Heart right ventricle (tissue), 16 donors: ENCODE data around the gene RAB11FIP3. TPM values are rescaled to one million over a fixed set of nuclear protein-coding genes. Genes with fewer than 3 reads are reported as not detected.

Experiments used
- ATAC-seq, 8 donors: fragments of 200-7000 bp; cut with Tn5 transposase; one replicate each; pipeline ENCODE4 v1.9.1; 2020; ENCODE audit warnings: mild to moderate bottlenecking in 8 of 8, moderate library complexity in 8 of 8, moderate number of reproducible peaks in 1 of 8
- DNase-seq, 2 donors: peaks; one replicate each; pipeline ENCODE4 v3.0.0-alpha.2; 2020
- H3K27ac ChIP-seq, 10 donors: fragments of 200-600 bp; sonication (generic) in 2 of 10; one replicate each; pipeline versions ENCODE4 v1.5.0 to v1.8.0; 2020 to 2022; ENCODE audit warnings: mild to moderate bottlenecking in 3 of 10
- H3K27me3 ChIP-seq, 7 donors: fragments of 200-600 bp; one replicate each; pipeline ENCODE4 v1.8.0; 2021 to 2022; ENCODE audit warnings: mild to moderate bottlenecking in 2 of 7
- H3K36me3 ChIP-seq, 9 donors: fragments of 200-600 bp; sonication (generic) in 1 of 9; one replicate each; pipeline versions ENCODE4 v1.5.0 to v1.8.0; 2020 to 2022; ENCODE audit warnings: mild to moderate bottlenecking in 2 of 9
- H3K4me1 ChIP-seq, 9 donors: fragments of 200-600 bp; sonication (generic) in 1 of 9; one replicate each; pipeline versions ENCODE4 v1.5.0 to v1.8.0; 2020 to 2022; ENCODE audit warnings: mild to moderate bottlenecking in 4 of 9
- H3K4me3 ChIP-seq, 10 donors: fragments of 200-600 bp; sonication (generic) in 2 of 10; one replicate each; pipeline versions ENCODE4 v1.5.0 to v1.8.0; 2020 to 2022; ENCODE audit warnings: mild to moderate bottlenecking in 7 of 10, moderate library complexity in 2 of 10
- H3K9me3 ChIP-seq, 11 donors: fragments of 200-600 bp in 10 of 11; sonication (generic) in 2 of 11; one replicate each; pipeline versions ENCODE4 v1.5.0 to v1.8.0; 2013 to 2022; ENCODE audit warnings: mild to moderate bottlenecking in 2 of 11, control low read depth in 1 of 11, moderate library complexity in 1 of 11
- CTCF ChIP-seq, 9 donors: fragments of 200-600 bp; sonication (generic) in 2 of 9; IDR thresholded peaks; one replicate each; pipeline versions ENCODE4 v1.5.0 to v1.8.0; 2021 to 2022; ENCODE audit warnings: antibody characterized with exemption in 9 of 9, mild to moderate bottlenecking in 5 of 9, moderate library complexity in 1 of 9
- WGBS, 2 donors: extraction: QIAGEN DNeasy Blood & Tissue Kit; methylation state at CpG; one replicate each; pipeline ENCODE4 v1.1.7; 2013; ENCODE audit warnings: inconsistent platforms in 1 of 2; 5-methylcytosine and 5-hydroxymethylcytosine counted together
- intact Hi-C, 10 donors: fragments of 100-400 bp; cut with DNase I; formaldehyde crosslinking; loops; one replicate each; pipeline versions ENCODE4 v1.11.1 to v1.14.2; 2022
- polyA plus RNA-seq, 2 donors: library from polyadenylated mRNA; stranded (reverse); fragments of 200-250 nt; gene quantifications; one replicate each; pipeline ENCODE4 v1.2.3, GENCODE V29; 2013
- total RNA-seq, 10 donors: library from RNA; stranded (reverse); fragmentation: NEBNext Ultra II Directional in 3 of 10; extraction: Animal tissue kit (Norgen Biotek cat#: 25700) in 3 of 10; gene quantifications; one replicate each; pipeline versions ENCODE4 v1.2.1 to v1.2.4, GENCODE V29; 2021 to 2023
- donor health status: Arrhythmogenic right ventricular cardiomyopathy.
- donor health status: ischemic (EF 13 %, LVEDD 7.1; RV severe dilation, severe dysfunction).
- donor health status: healthy with polysubstance abuse.
- donor health status: DM: no; HTN: yes; CAD: no.
- donor health status: DM: no; HTN: no; CAD: no.
- donor health status: ischemic (EF 25% LVEDD 6.9; RV normal size, moderate dysfunction).
- donor health status: ischemic (EF 25% LVEDD 5.7; RV mildly dilated, moderate dysfunction).
- donor health status: healthy.
- donor health status: DM: yes; HTN: yes; CAD: no.
- donor health status: Ischemic cardiomyopathy.
- donor health status: ischemic (EF 35%, LVEDD 5.7; RV mildly dilated, moderate dysfunction).
- donor health status: nonischemic (EF 11% LVEDD 7.7; RV severe dilation, severe dysfunction).
- donor health status: DM: yes; HTN: yes; CAD: no.
- donor health status: PGD.
- donor health status: ischemic (EF 29% LVEDD 5.4; RV normal size, mild dysfunction).
- donor health status: nonischemic (EF 23%, LVEDD 6.1; RV moderate dilation, normal function).

RAB11FIP3 gene
- total and polyA plus RNA-seq, 12 donors: 16.6 to 40.3 (median 29.1) TPM

- no peak for ATAC-seq
- no peak for TF ChIP-seq CTCF (IDR thresholded peaks at IDR 0.05)
- H3K36me3 ChIP-seq: peaks cover 0 to 8% (median 0%) of the 10 kb centered on the region in 9 donors
- peaks cover 0 to 59% (median 37%) of the 10 kb centered on the region in 9 donors for H3K4me1 ChIP-seq
- DNase-seq: no peak
- peak overlapping the region; percentile 52 to 82 (median 74) for H3K4me3 ChIP-seq
- 8 to 12% methylated on average over 13 of the region's 13 CpGs for WGBS, 2 donors
- intact Hi-C loops: loop anchor here in 4 of 10 donors (5.0 to 10.0 kb wide), 4 partner anchors 45 to 158 kb away; partner anchors contain the start of gene CAPN15 (in 1 of the 4)
- no peaks in the 10 kb centered on the region for H3K9me3 ChIP-seq
- peaks cover 0 to 6% (median 0%) of the 10 kb centered on the region in 7 donors for H3K27me3 ChIP-seq
- H3K27ac ChIP-seq: peak overlapping the region in 6 of 10 donors; percentile 7 to 66 (median 47)
These were observed 1.4 kb downstream of the RAB11FIP3 start for GRCh38 chr16:426906-427249.

- intact Hi-C loops: loop anchor here in 4 of 10 donors (5.0 to 10.0 kb wide), 4 partner anchors 45 to 158 kb away; partner anchors contain the start of gene CAPN15 (in 1 of the 4)
- no peak for TF ChIP-seq CTCF (IDR thresholded peaks at IDR 0.05)
- Histone ChIP-seq H3K4me1 (peaks cover 0 to 59% (median 37%) of the 10 kb centered on the region in 9 donors), H3K27me3 (peaks cover 0 to 6% (median 0%) of the 10 kb centered on the region in 7 donors), H3K27ac (peak overlapping the region in 2 of 10 donors; percentile 7 to 43), H3K4me3 (peak overlapping the region in 9 of 10 donors; percentile 52 to 82 (median 75)), H3K36me3 (peaks cover 0 to 8% (median 0%) of the 10 kb centered on the region in 9 donors), H3K9me3 (no peaks in the 10 kb centered on the region)
- no peak for DNase-seq
- 42 to 51% methylated on average over 10 of the region's 10 CpGs for WGBS, 2 donors
- ATAC-seq: no peak
These were observed 1.8 kb downstream of the RAB11FIP3 start for GRCh38 chr16:427250-427649.

GRCh38 chr16:430904-431303, 5.5 kb downstream of the RAB11FIP3 start:
- peaks cover 0 to 29% (median 0%) of the 10 kb centered on the region in 9 donors for H3K36me3 ChIP-seq
- no peak for TF ChIP-seq CTCF (IDR thresholded peaks at IDR 0.05)
- peaks cover 0 to 39% (median 22%) of the 10 kb centered on the region in 9 donors for H3K4me1 ChIP-seq
- peaks cover 0 to 6% (median 0%) of the 10 kb centered on the region in 7 donors for H3K27me3 ChIP-seq
- H3K27ac ChIP-seq: no peak overlapping the region
- H3K9me3 ChIP-seq: no peaks in the 10 kb centered on the region
- 97 to 99% methylated on average over 7 of the region's 7 CpGs for WGBS, 2 donors
- ATAC-seq: no peak
- no peak overlapping the region for H3K4me3 ChIP-seq
- intact Hi-C loops: loop anchor here in 1 of 10 donors (1.0 kb wide), 1 partner anchor 35 kb away; no protein-coding TSS in a partner anchor
- no peak for DNase-seq

GRCh38 chr16:440627-441026, 15.2 kb downstream of the RAB11FIP3 start:
- H3K9me3 ChIP-seq: no peaks in the 10 kb centered on the region
- H3K36me3 ChIP-seq: peaks cover 0 to 23% (median 0%) of the 10 kb centered on the region in 9 donors
- no peak for ATAC-seq
- TF ChIP-seq CTCF (IDR thresholded peaks at IDR 0.05): no peak
- WGBS, 2 donors: 77 to 91% methylated on average over 5 to 6 of the region's 6 CpGs
- no peaks in the 10 kb centered on the region for H3K27me3 ChIP-seq
- no peak overlapping the region for H3K27ac ChIP-seq
- no peaks in the 10 kb centered on the region for H3K4me1 ChIP-seq
- intact Hi-C loops: no loop called here
- no peak for DNase-seq
- no peak overlapping the region for H3K4me3 ChIP-seq
